ENCODE data around the gene E2F4.

The E2F4 gene

GRCh38 chr16:67190448-67191399, 1.2 kb upstream of the E2F4 start:
- no peak for DNase-seq (ENCODE audit: low read depth)

GRCh38 chr16:67191411-67191994, 452 bp upstream of the E2F4 start:
- no peak for DNase-seq (ENCODE audit: low read depth)

- DNase-seq (ENCODE audit: low read depth) = no peak
Measured at GRCh38 chr16:67192781-67193361, 916 bp downstream of the E2F4 start.

- DNase-seq (ENCODE audit: low read depth) = no peak
Measured at GRCh38 chr16:67193536-67193935, 1.6 kb downstream of the E2F4 start.

GRCh38 chr16:67194260-67194659, 2.3 kb downstream of the E2F4 start:
- no peak for DNase-seq (ENCODE audit: low read depth)

GRCh38 chr16:67195676-67196075, 3.7 kb downstream of the E2F4 start:
- no peak for DNase-seq (ENCODE audit: low read depth)

- no peak for DNase-seq (ENCODE audit: low read depth)
Measured at GRCh38 chr16:67196881-67197280, 4.9 kb downstream of the E2F4 start.

- DNase-seq (ENCODE audit: low read depth) = no peak
Measured at GRCh38 chr16:67197704-67198103, 5.7 kb downstream of the E2F4 start.

GRCh38 chr16:67198238-67198734, 6.3 kb downstream of the E2F4 start:
- DNase-seq (ENCODE audit: low read depth) = no peak

GRCh38 chr16:67199011-67199807, 7.3 kb downstream of the E2F4 start, which contains the start of gene ELMO3:
ELMO3 (plus strand) TSS chr16:67199131; CDS start chr16:67199327, 196 bp downstream.
- DNase-seq (ENCODE audit: low read depth) = no peak

- no peak for DNase-seq (ENCODE audit: low read depth)
Measured at GRCh38 chr16:67199808-67200198, 7.8 kb downstream of the E2F4 start.

GRCh38 chr16:67200491-67200890, 8.5 kb downstream of the E2F4 start:
- no peak for DNase-seq (ENCODE audit: low read depth)

GRCh38 chr16:67201411-67202345, 9.7 kb downstream of the E2F4 start:
- no peak for DNase-seq (ENCODE audit: low read depth)

GRCh38 chr16:67202426-67202825, 10.5 kb downstream of the E2F4 start:
- DNase-seq (ENCODE audit: low read depth) = no peak

- DNase-seq (ENCODE audit: low read depth) = no peak
Measured at GRCh38 chr16:67202956-67203493, 11.1 kb downstream of the E2F4 start.

- no peak for DNase-seq (ENCODE audit: low read depth)
Measured at GRCh38 chr16:67204076-67204475, 12.1 kb downstream of the E2F4 start.

- DNase-seq (ENCODE audit: low read depth) = no peak
Measured at GRCh38 chr16:67206129-67206837, 14.3 kb downstream of the E2F4 start.

GRCh38 chr16:67206838-67207248, 14.9 kb downstream of the E2F4 start:
- no peak for DNase-seq (ENCODE audit: low read depth)

GRCh38 chr16:67207249-67208091, 15.5 kb downstream of the E2F4 start:
- DNase-seq (ENCODE audit: low read depth) = no peak

Measured in T-helper 22 cell (primary cell).